Endometrial microvascular endothelial cells (primary cell): ENCODE measurements around the gene CELA3B. TPM values are rescaled to one million over a fixed set of nuclear protein-coding genes. Genes with fewer than 3 reads are reported as not detected.
"Not testable (repeated sequence)": the region's sequence is repeated elsewhere in the genome, so short reads cannot be mapped to it uniquely, and the experiment has no call there.

Experiments used
- in situ Hi-C: cut with HindIII; loops from 2 replicates; pipeline ENCODE4 v1.10.0; 2017; ENCODE audit warnings: low sequenced_read_pairs, low pct_unique_long_range_greater_than_20kb; ENCODE audit errors: inconsistent ontology term
- total RNA-seq: library from RNA; depleted of rRNA; stranded (reverse); fragments of >200 nt; gene quantifications from one replicate; pipeline ENCODE4 v1.2.3, GENCODE V29; 2015; ENCODE audit errors: inconsistent ontology term

The CELA3B gene
- total RNA-seq, 1 donor from 2014 or later: not detected

GRCh38 chr1:21941370-21941769 lies 35.5 kb upstream of the CELA3B start:
- in situ Hi-C loops: no loop called here

DNA sequence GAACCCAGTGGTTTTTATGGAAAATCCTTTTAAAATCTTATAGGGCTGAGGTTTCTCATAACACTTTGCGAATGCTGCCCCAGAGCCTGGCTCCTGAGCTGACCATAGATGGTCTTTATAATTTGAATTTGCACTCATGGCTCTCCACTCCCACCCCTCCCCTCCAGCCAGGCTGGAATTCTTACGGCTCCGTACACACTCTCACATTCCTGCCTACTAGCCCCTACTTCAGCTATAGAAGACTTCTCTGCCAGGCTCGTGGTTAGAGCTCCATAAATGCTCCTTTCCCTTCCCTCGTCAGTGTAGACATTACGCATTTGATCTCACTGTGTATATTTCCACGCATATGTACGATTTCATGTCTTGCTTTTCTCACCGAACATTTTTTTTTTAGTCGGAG lies 34.4 kb upstream of the CELA3B start:
- in situ Hi-C loops: no loop called here

GRCh38 chr1:21942959-21943640 lies 33.7 kb upstream of the CELA3B start:
- in situ Hi-C loops: not testable (repeated sequence)

GRCh38 chr1:21944733-21945073 lies 32.1 kb upstream of the CELA3B start:
- in situ Hi-C loops: no loop called here

- in situ Hi-C loops: no loop called here
These were observed 29.8 kb upstream of the CELA3B start for GRCh38 chr1:21946836-21947587.

DNA sequence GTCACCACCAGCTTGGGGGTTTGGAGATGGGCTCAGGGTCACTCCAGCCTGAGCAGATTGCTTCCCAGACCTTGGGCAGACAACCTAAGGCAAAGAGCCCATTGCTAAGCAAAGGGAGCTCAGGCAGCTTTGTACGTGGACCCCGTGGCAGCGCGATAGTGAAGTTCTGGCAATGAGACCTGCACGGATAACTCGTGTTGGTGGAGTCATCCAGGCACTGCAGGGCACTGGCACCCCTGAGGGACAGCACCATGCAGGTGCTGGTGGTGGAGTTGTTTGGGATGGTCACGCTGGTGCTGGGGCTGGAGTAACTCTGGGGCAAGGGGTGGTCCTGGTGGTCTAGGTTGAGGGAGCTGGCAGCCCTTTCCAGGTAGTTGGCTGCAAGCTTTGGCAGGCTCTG lies 26.1 kb upstream of the CELA3B start:
- in situ Hi-C loops: no loop called here

DNA sequence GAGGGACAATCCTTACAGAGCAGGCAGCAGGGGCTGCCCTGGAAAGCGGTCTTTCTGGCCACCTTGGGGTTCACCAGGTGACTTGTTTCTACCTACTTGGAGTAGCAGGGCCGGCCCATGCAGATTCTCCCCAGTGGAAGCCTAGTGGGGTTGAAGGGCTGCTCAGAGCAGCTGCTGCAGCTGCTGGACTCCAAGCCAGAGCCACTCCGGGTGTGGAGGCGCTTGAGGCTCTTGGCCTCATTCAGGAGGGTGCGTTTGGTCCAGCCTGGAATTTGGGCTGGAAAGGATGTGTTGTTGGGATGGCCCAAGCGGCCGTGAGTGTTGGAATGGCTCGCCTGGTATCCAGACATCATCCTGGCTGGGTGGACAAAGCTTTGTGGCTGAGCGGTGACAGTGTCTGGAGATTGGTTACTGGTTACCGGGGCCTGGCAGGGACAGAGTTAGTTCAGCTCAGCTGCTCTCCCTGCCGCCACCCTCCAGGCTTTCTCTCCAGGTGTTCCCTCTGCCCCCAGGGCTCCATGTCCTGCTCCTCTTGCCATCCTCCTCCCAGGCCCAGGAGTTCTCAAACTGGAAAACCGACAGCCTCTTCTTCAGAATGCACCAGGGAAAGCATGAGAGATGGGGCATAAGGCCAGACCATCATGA lies 25.5 kb upstream of the CELA3B start:
- in situ Hi-C loops: no loop called here

DNA sequence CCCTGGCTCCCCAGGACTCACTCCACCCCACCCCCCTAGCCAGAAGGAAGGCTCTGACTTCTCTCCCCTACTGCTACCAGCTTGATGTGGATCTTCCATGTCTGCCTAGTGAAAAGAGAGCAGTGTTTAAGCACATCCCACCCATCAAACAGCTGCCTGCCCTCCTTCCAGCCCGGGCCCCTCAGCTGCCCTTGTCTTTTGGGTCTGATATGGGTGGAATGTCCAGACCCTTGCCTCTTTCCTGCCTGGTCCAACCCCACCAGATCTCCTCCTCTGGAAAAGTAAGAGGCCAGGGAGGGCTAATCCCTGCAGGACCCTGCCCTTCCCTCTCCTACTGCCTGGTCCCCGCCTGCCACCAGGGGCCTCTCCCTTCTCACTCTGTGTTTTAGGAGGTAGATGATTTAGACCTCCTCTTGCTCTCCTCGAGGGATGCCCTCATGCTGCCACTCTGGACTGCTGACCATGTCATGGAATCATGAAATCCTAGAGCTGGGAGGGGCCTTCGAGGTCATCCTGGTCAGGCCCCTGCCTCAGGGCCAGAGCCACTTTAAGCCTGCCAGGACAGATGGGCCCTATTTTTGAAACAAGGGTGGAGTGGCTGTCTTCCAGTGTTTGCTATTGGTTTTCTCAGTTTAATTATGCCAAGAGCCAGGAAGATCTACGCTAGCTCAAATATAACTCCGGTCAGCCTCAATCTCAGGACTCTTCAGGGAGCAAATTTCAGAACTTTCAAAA lies 23.9 kb upstream of the CELA3B start:
- in situ Hi-C loops: no loop called here

- in situ Hi-C loops: no loop called here
These were observed 21.8 kb upstream of the CELA3B start for GRCh38 chr1:21955058-21955457.

DNA sequence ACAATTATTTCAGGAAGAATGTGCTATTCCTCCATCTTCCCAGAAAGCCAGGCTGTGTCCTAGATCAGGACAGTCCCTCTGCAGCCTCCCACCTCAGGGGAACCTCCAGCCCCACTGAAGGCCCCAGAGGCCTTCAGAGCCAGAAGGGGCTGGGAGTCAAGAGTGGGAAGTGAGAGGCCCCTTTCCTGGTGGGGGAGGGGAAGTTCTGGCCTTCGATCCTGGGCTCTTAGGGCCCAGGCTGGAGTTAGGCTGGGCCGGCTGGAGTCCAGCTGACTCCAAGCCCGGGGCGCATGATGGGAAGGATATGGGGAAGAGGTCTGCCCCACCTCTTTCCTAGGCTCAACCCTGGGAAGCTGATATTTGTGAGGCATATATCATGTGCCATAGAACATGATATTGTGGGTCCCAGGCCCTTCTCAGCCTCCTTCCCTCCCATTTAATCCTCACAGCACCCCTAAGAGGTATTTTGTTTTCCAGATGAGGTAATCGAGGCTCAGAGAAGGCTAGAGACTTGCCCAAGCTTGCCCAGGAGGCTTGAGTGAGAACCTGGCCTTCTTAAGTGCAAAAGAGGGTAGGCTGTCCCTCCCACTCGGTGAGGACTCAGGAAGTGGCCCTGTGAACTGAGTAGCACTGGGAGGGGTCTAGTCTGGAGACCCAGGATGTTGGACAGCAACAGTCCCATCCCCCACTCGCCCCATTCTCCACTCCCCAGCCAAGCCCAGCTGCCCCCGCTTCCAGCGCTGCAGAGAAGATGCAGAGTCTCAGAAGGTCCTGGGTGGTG lies 21.1 kb upstream of the CELA3B start:
- in situ Hi-C loops: no loop called here

- in situ Hi-C loops: no loop called here
These were observed 19.9 kb upstream of the CELA3B start for GRCh38 chr1:21956720-21957552.

- in situ Hi-C loops: no loop called here
These were observed 15.5 kb upstream of the CELA3B start for GRCh38 chr1:21961337-21961736.

DNA sequence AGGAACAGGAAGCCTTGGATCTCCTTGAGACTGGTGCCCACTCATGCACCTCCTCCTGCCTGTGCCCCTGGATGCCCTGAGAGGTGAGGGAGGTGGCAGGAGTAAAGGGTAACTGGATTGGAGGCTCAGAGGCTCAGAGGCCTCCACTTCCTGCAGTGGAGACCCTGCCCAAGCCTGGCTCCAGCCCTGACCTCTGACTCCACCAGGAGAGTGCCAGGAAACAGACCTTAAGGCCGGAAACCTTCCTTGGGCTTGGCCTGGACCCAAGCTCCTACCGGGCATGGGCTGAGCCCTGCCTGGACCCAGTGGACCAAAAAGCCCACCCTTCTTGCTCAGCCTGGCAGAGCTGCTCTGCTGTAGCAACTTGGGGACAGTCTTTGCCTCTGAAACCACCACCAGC lies 15.0 kb upstream of the CELA3B start:
- in situ Hi-C loops: no loop called here

DNA sequence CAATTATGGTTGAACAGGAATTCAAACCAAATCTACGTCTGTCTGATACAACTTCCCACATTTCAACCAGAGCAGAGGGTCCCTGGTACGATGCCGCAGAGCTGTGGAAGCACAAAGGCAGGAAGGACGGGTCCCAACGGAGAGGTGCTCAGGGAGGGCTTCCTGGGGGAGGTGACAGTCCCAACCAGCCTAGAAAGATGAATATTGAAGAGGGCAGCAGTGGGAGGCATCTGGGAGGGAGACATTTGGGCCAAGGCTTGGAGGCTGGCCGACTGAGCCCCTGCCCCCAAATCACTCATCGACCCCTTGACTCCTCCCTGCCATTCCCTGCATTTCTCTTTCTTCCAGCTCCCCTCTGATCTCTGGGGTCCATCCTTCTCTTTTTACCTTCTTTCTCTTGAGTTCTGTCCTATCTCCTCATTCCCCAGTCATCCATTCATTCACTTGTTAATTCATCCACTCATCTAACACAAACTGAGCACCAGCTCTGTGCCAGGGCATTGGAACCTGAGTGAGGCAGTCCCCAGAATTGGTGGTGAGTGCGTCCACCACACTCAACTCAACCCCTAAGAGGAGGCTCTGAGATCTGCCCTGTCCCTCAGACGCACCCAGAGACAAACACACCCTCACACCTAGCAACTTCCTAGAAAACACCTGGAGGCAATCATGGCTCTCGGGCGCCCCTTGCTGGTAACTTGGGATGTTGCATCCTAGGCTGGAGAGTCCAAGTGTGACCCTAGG lies 13.2 kb upstream of the CELA3B start:
- in situ Hi-C loops: no loop called here

GRCh38 chr1:21966247-21967000 lies 10.4 kb upstream of the CELA3B start:
- in situ Hi-C loops: no loop called here

- in situ Hi-C loops: not testable (repeated sequence)
These were observed 9.6 kb upstream of the CELA3B start for GRCh38 chr1:21967216-21967615.

- in situ Hi-C loops: not testable (repeated sequence)
These were observed 7.8 kb upstream of the CELA3B start for GRCh38 chr1:21969066-21969465.
